Right ventricle myocardium superior (tissue), 1 donor: ENCODE data around the gene METTL15. TPM values are rescaled to one million over a fixed set of nuclear protein-coding genes. Genes with fewer than 3 reads are reported as not detected.
"Not testable (repeated sequence)": the region's sequence is repeated elsewhere in the genome, so short reads cannot be mapped to it uniquely, and the experiment has no call there.

Experiments used
- ATAC-seq: fragments of 200-7000 bp; cut with Tn5 transposase; one replicate; pipeline ENCODE4 v1.9.1; 2020; ENCODE audit warnings: mild to moderate bottlenecking; ENCODE audit not compliant: poor library complexity
- DNase-seq: peaks from one replicate; pipeline ENCODE4 v3.0.0-alpha.2; 2020
- intact Hi-C: fragments of 100-400 bp; cut with DNase I; formaldehyde crosslinking; loops from one replicate; pipeline ENCODE4 v1.11.2; 2022
- total RNA-seq: library from RNA; stranded (reverse); fragmentation: NEBNext Ultra II Directional; extraction: Animal tissue kit (Norgen Biotek cat#: 25700); gene quantifications from one replicate; pipeline ENCODE4 v1.2.1, GENCODE V29; 2021
- donor health status: DM: no; HTN: yes; CAD: no; lungs with severe emphysema.

The METTL15 gene
- total RNA-seq, 1 donor from 2014 or later, result 8.1 TPM

- ATAC-seq, result no peak
- DNase-seq, result no peak
- intact Hi-C loops, result no loop called here
Measured at GRCh38 chr11:28251257-28251656, 143.1 kb downstream of the METTL15 start.

GRCh38 chr11:28257761-28258160 is 149.6 kb downstream of the METTL15 start:
- intact Hi-C loops, result no loop called here
- ATAC-seq (no peak), DNase-seq (no peak)

DNA sequence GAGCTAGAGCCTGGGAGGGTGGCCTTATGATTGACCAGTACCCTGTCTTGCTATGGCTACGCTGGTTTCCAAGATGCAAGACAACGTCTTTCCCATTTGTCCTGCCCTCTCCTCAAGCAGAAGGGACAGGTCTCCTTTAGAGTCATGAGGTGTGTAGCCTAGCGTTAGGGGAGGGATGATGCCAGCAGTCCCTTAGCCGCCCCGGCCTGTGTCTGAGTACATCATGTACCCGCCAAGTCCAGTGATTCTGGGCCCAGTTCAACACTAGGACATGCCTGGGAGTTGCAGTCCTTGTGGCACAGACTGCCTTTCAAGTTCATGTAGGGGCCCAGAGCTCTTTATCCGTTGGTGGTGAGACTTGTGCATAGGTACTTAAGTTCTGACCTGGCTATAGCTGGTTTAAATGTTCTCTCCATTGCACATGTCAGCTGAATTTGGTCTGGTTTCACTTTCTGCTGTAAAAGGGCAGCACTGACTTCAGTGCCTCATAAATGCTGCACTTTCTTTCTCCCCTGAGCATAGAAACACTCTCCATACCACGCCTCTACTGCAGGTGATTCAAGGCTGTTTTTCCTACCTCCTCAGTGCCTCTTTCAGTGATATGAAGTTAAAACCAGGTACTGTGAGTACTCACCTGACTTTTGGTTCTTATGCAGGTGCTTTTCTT is 151.1 kb downstream of the METTL15 start:
- intact Hi-C loops, result no loop called here
- ATAC-seq (no peak), DNase-seq (peak; percentile 33)

DNA sequence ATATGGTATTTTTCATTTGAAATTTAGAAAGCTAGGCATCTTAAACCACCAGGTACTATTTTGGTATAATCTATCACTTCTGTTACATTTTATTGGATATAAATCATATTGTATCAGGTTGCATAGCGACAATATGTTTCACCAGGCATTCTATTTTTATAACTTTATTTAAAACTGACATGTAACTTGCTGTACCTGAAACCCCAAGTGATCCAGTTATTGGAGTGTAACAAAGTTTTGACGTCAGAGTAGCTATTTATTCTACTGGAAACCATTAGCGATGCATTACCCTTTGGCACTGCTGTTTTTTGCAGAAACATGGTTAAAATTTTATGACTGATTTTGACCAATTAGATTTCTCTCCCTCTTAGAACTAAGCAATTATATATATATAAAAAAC is 160.7 kb downstream of the METTL15 start:
- intact Hi-C loops, result no loop called here
- DNase-seq, result no peak
- ATAC-seq, result no peak

DNA sequence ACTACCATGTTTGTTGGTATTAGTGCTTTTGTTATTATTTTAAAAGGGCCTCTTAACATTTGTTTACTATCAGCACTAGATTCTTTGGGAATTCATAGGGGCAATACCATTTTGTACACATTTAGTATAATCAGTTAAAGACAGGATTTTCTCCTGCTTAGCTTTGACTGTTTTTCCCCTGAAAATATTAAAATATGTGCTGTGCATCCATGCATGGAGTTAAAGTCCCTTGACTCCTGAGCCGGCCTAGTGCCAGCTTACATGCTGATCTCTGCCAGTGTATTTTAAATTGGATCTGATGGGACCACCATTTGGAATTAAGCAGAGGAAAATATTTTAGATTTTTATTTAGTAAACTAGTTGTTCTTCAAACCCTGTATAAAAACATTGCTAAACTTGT is 161.4 kb downstream of the METTL15 start:
- ATAC-seq (no peak), DNase-seq (no peak)
- intact Hi-C loops, result no loop called here

GRCh38 chr11:28272247-28272646 is 164.1 kb downstream of the METTL15 start:
- DNase-seq, intact Hi-C loops, ATAC-seq: not testable (repeated sequence)

GRCh38 chr11:28274216-28274615 is 166.0 kb downstream of the METTL15 start:
- intact Hi-C loops, result no loop called here
- DNase-seq (no peak), ATAC-seq (no peak)

- ATAC-seq (no peak), DNase-seq (no peak)
- intact Hi-C loops, result no loop called here
Measured at GRCh38 chr11:28284196-28284595, 176.0 kb downstream of the METTL15 start.

GRCh38 chr11:28289444-28289843 is 181.3 kb downstream of the METTL15 start:
- intact Hi-C loops, result no loop called here
- ATAC-seq, result no peak
- DNase-seq, result no peak

GRCh38 chr11:28290995-28291394 is 182.8 kb downstream of the METTL15 start:
- DNase-seq, ATAC-seq, intact Hi-C loops: not testable (repeated sequence)

DNA sequence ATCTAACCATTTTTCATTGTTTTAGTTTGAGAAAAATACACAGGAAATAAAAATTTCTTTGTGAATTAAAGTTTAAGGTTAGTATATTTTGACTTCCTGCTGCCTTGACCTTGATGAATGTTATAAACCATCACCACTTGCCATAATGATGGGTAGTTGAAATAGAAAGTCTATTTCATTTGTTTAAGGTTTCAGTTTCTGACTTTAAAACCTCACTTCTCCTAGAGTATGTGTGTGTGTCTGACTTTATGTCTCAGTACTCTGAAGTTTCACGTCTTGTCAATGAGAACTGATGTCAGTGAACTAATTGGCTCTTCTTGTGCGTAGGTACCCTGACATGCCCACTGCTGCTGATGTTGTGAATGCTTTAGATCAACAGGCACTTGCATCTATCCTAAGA is 188.2 kb downstream of the METTL15 start:
- no peak for DNase-seq
- intact Hi-C loops, result no loop called here
- no peak for ATAC-seq

DNA sequence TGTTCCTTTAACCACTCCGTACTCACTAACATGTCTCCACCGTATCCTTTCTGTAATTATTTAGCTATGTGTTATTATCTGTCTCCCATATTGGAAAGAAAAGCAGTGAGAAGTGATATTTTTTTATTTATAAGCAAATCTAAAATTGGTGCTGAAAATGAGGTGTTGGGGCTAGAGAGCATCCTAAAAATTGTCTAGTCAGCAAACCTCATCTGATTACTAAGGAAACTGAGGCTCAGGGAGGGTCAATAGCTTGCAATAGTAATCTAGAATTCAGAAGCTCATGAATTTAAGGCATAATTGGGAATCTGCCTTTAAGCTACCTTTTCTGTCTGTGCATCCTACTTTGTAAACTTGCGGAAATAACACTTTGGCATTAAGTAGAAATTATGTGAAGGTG is 190.0 kb downstream of the METTL15 start:
- no peak for ATAC-seq
- no peak for DNase-seq
- intact Hi-C loops, result no loop called here

GRCh38 chr11:28303477-28304191 is 195.4 kb downstream of the METTL15 start:
- intact Hi-C loops, result no loop called here
- no peak for ATAC-seq
- DNase-seq, result no peak

GRCh38 chr11:28315440-28315839 is 207.3 kb downstream of the METTL15 start:
- DNase-seq, result no peak
- intact Hi-C loops, result no loop called here
- ATAC-seq, result no peak

- intact Hi-C loops, result no loop called here
- DNase-seq (no peak), ATAC-seq (no peak)
Measured at GRCh38 chr11:28318871-28319270, 210.7 kb downstream of the METTL15 start.

DNA sequence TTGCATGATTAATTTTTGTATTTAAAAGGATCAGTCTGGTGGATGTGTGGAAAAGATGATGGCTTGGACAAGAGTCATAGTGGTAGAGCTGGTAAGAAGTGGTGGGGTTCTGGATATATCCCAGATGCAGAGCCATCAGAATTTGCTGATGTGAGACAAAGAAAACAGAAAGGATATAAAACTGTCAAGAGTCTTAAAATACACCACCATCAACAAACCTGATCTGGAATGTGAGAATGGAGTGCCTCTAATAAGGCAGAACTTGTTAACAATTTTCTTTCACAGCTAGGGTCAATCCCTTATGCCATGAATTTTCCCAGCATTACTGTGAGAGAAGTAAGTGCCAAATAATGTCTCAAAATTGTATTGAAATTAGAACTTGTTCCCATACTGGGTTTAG is 215.4 kb downstream of the METTL15 start:
- intact Hi-C loops, result no loop called here
- ATAC-seq, result no peak

DNA sequence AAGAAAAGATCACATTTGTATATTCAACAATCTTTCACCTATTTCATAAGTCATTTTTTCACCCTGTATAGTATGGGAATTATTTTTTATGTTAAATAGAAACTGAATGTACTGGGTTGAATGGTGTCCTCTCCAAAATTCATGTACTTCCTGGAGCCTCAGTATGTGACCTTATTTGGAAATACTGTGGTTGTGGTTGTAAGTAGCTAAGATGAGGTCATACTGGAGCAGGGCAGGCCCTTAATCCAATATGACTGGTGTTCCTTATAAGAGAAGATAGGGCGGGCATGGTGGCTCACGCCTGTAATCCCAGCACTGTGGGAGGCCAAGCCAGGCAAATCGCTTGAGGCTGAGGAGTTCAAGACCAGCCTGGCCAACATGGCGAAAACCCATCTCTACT is 224.2 kb downstream of the METTL15 start:
- DNase-seq, ATAC-seq, intact Hi-C loops: not testable (repeated sequence)

More for the DNA sequence above, 215.4 kb downstream of the METTL15 start:
- no peak for DNase-seq

DNA sequence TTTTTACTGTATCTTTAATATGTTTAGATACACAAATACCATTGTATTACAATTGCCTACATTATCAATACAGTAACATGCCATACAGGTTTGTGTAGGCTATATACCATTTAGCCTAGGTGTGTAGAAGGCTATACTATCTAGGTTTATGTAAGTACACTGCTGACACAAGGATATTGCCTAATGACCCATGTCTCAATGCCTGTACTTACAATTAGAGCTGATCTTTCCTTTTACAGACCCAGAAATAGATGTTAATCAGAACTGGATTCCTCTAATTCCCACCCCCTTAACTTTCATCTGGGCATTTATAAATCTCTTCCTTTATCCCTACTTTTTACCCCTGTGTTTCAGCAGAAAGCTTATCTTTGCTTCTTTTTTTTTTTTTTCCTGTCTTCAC is 229.5 kb downstream of the METTL15 start:
- no peak for DNase-seq
- intact Hi-C loops, result no loop called here
- no peak for ATAC-seq

DNA sequence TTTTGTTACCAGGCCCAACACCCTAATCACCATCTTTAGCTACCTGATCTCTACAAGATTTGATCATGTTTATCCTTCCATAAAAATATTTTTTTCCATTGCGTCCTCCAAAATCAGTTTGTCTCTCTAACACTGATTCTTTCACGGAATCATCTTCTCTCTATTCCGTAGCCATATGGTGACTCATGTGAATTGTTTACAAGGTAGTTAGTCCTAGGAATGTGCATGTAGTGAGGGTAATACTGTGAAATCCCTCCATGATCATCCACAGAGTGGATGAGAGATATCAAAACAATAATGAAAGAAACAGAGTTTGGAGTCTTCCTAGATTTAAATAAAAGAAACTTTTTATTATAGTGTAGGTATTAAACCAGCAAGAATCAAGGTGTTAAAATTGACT is 230.2 kb downstream of the METTL15 start:
- intact Hi-C loops, result no loop called here
- DNase-seq (no peak), ATAC-seq (no peak)

DNA sequence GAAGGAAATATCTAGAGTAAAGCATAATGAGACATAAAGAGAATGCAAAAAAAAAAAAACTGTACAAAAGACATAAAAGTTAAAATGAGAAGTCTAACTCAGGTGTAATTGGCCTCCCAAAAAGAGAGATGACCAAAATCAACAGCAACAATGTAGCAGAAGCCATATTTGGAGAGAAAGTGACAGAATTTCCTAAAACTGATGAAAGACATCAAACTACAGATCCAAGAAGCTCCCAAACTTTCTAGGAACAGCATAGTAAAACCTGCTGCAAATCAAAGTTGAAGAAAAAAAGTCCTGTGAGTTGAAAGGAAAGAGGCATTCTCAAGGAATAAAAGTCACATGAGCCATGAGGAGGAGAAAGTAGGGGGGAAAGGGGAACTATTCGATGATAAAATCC is 231.3 kb downstream of the METTL15 start:
- intact Hi-C loops, result no loop called here
- ATAC-seq (no peak), DNase-seq (no peak)
